ENCODE results near the gene VPS54.

Gene VPS54

GRCh38 chr2:64025741-64026140 lies 6.5 kb upstream of the VPS54 start:
- no peak overlapping the region for H3K27ac Mint-ChIP-seq

GRCh38 chr2:64024259-64024949 lies 5.2 kb upstream of the VPS54 start:
- Mint-ChIP-seq H3K4me3 (no peak overlapping the region), H3K27ac (no peak overlapping the region), H3K27me3 (ENCODE audit: low read depth) (no peaks in the 10 kb centered on the region), H3K36me3 (ENCODE audit: low read depth) (no peaks in the 10 kb centered on the region), H3K4me1 (peaks cover 16% of the 10 kb centered on the region), H3K9me3 (no peaks in the 10 kb centered on the region)
- TF ChIP-seq CTCF (IDR thresholded peaks at IDR 0.05; ENCODE audit: unreplicated experiment in 3 of 3) = no peak

More at GRCh38 chr2:64025741-64026140, 6.5 kb upstream of the VPS54 start:
- no peak for TF ChIP-seq CTCF (IDR thresholded peaks at IDR 0.05; ENCODE audit: unreplicated experiment in 3 of 3)
- Mint-ChIP-seq H3K4me1 (peaks cover 4% of the 10 kb centered on the region), H3K27me3 (ENCODE audit: low read depth) (no peaks in the 10 kb centered on the region), H3K9me3 (no peaks in the 10 kb centered on the region), H3K36me3 (ENCODE audit: low read depth) (no peaks in the 10 kb centered on the region), H3K4me3 (no peak overlapping the region)

GRCh38 chr2:64023485-64024258 lies 4.4 kb upstream of the VPS54 start:
- no peaks in the 10 kb centered on the region for H3K9me3 Mint-ChIP-seq
- no peak for TF ChIP-seq CTCF (IDR thresholded peaks at IDR 0.05; ENCODE audit: unreplicated experiment in 3 of 3)
- H3K4me3 Mint-ChIP-seq = no peak overlapping the region
- no peaks in the 10 kb centered on the region for H3K36me3 Mint-ChIP-seq (ENCODE audit: low read depth)
- no peaks in the 10 kb centered on the region for H3K27me3 Mint-ChIP-seq (ENCODE audit: low read depth)
- peaks cover 16% of the 10 kb centered on the region for H3K4me1 Mint-ChIP-seq
- no peak overlapping the region for H3K27ac Mint-ChIP-seq

GRCh38 chr2:64021578-64021977 lies 2.4 kb upstream of the VPS54 start:
- H3K4me1 Mint-ChIP-seq = peaks cover 22% of the 10 kb centered on the region
- H3K36me3 Mint-ChIP-seq (ENCODE audit: low read depth) = no peaks in the 10 kb centered on the region
- H3K27ac Mint-ChIP-seq = peak overlapping the region; percentile 80 to 86 (median 86)
- no peaks in the 10 kb centered on the region for H3K9me3 Mint-ChIP-seq
- no peak for TF ChIP-seq CTCF (IDR thresholded peaks at IDR 0.05; ENCODE audit: unreplicated experiment in 3 of 3)
- peak overlapping the region; percentile 21 to 78 (median 33) for H3K4me3 Mint-ChIP-seq
- H3K27me3 Mint-ChIP-seq (ENCODE audit: low read depth) = no peaks in the 10 kb centered on the region

GRCh38 chr2:64019975-64020528 lies 824 bp upstream of the VPS54 start:
- no peaks in the 10 kb centered on the region for H3K9me3 Mint-ChIP-seq
- peak overlapping the region; percentile 87 to 92 (median 91) for H3K4me3 Mint-ChIP-seq
- peaks cover 26% of the 10 kb centered on the region for H3K4me1 Mint-ChIP-seq
- peak overlapping the region; percentile 99 to 100 (median 100) for H3K27ac Mint-ChIP-seq
- no peak for TF ChIP-seq CTCF (IDR thresholded peaks at IDR 0.05; ENCODE audit: unreplicated experiment in 3 of 3)
- no peaks in the 10 kb centered on the region for H3K36me3 Mint-ChIP-seq (ENCODE audit: low read depth)
- no peaks in the 10 kb centered on the region for H3K27me3 Mint-ChIP-seq (ENCODE audit: low read depth)

Data from nephron (organoid).